ENCODE results near the gene GALNS. TPM values are rescaled to one million over a fixed set of nuclear protein-coding genes. Genes with fewer than 3 reads are reported as not detected.

The GALNS gene
- total and polyA plus RNA-seq, 2 donors (not counting 3 experiments of a cell fraction or from before 2014, with no cell fraction given): 21.8 to 40.2 TPM

DNA sequence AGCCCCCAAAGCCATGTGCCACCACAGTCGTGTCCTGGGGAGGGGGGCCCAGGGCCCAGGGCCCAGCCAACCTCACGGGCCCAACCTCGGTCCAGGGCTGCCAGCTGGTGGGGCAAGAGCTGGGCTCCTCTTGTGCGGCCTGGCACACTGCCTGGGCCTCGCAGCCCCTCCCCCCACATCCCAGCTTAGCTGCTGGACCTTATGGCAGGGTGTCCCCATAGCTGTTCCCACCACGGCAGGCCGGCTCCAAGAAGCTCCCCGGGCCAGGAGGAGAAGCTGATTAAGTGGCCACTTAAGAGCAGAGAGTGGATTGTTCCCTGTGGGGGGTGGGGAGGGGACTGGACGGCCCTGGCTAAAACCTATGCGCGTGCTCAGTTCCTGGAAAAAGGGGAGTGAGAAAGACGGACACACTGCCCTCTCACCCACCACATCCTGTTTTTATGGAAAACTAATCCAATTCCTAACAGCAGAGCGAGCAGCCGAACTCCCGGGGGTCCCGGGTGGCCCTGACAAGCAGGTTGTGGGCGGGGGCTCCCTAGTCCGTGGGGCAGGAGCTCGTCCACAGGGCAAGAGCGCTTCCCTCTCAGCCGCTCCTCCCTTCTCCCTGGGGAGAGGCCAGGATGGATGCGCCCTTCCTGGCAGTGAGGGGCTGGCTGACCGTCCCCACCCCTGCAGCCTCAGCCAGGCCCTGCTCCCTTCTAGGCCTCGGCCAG, 88.5 kb downstream of the GALNS start:
- Histone ChIP-seq H3K4me3 (replicated peaks in 1 of 3; ENCODE audit: insufficient read depth in 1 of 3, low read depth in 1 of 3, low read length in 3 of 3) (no peak overlapping the region), H3K9me1 (replicated peaks; ENCODE audit: control insufficient read depth, extremely low read depth, insufficient read depth, low read length) (no peaks in the 10 kb centered on the region), H3K79me2 (ENCODE audit: control insufficient read depth, insufficient read depth, low read length) (peaks cover 93% of the 10 kb centered on the region), H3K4me2 (ENCODE audit: insufficient read depth, low read length) (peak overlapping the region; percentile 8), H2AFZ (ENCODE audit: low read depth, low read length) (no peak overlapping the region), H4K20me1 (replicated peaks; ENCODE audit: control insufficient read depth, extremely low read depth, insufficient read depth, low read length) (no peaks in the 10 kb centered on the region), H3K4me1 (ENCODE audit: control insufficient read depth, extremely low read depth, insufficient read depth, low read length) (peaks cover 41% of the 10 kb centered on the region), H3K36me3 (ENCODE audit: control insufficient read depth in 2 of 2, extremely low read depth in 1 of 2, insufficient read depth in 2 of 2, low read length in 2 of 2) (peaks cover 0 to 6% of the 10 kb centered on the region in 2 experiments), H3K27me3 (ENCODE audit: control insufficient read depth in 2 of 2, insufficient read depth in 2 of 2, low read length in 2 of 2) (no peaks in the 10 kb centered on the region), H3K9me3 (replicated peaks; ENCODE audit: control insufficient read depth, insufficient read depth, low read length) (no peaks in the 10 kb centered on the region), H3K27ac (ENCODE audit: insufficient read depth, low read depth, low read length) (peak overlapping the region; percentile 24), H3K9ac (replicated peaks; ENCODE audit: extremely low read depth, insufficient read depth, low read length) (no peak overlapping the region)
- intact Hi-C loops (cut with micrococcal nuclease) (no loop called here), dilution Hi-C loops (cut with MboI; ENCODE audit: extremely low pct_ligation_motif_present, low sequenced_read_pairs) (no loop called here)
- TF ChIP-seq EZH2 (IDR thresholded peaks at IDR 0.05; ENCODE audit: borderline replicate concordance, low read depth, low read length, severe bottlenecking): no peak
- no peak for TF ChIP-seq POLR2AphosphoS5 (IDR thresholded peaks at IDR 0.05; ENCODE audit: insufficient read depth, low read depth, low read length)
- no peak for TF ChIP-seq GATA2 (IDR thresholded peaks at IDR 0.05; ENCODE audit: insufficient read depth, insufficient read length, low read depth, low read length)
- no peak for TF ChIP-seq FOS (IDR thresholded peaks at IDR 0.05; ENCODE audit: borderline replicate concordance, insufficient read depth, low read length)
- TF ChIP-seq, protein P1, sequence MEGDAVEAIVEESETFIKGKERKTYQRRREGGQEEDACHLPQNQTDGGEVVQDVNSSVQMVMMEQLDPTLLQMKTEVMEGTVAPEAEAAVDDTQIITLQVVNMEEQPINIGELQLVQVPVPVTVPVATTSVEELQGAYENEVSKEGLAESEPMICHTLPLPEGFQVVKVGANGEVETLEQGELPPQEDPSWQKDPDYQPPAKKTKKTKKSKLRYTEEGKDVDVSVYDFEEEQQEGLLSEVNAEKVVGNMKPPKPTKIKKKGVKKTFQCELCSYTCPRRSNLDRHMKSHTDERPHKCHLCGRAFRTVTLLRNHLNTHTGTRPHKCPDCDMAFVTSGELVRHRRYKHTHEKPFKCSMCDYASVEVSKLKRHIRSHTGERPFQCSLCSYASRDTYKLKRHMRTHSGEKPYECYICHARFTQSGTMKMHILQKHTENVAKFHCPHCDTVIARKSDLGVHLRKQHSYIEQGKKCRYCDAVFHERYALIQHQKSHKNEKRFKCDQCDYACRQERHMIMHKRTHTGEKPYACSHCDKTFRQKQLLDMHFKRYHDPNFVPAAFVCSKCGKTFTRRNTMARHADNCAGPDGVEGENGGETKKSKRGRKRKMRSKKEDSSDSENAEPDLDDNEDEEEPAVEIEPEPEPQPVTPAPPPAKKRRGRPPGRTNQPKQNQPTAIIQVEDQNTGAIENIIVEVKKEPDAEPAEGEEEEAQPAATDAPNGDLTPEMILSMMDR (IDR thresholded peaks at IDR 0.05; ENCODE audit: extremely low read depth in 1 of 2, insufficient read depth in 1 of 2, low read depth in 1 of 2, low read length in 2 of 2): no peak
- no peak for TF ChIP-seq MYC (IDR thresholded peaks at IDR 0.05; ENCODE audit: low read depth, low read length)
- TF ChIP-seq, protein P2, sequence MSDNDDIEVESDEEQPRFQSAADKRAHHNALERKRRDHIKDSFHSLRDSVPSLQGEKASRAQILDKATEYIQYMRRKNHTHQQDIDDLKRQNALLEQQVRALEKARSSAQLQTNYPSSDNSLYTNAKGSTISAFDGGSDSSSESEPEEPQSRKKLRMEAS (IDR thresholded peaks at IDR 0.05; ENCODE audit: insufficient read depth, insufficient read length): no peak
- no peak for TF ChIP-seq JUN (IDR thresholded peaks at IDR 0.05; ENCODE audit: borderline replicate concordance, insufficient read depth, insufficient read length, low read depth)
- no peak for TF ChIP-seq POLR2A (IDR thresholded peaks at IDR 0.05; ENCODE audit: low read depth, low read length)
- POLR2A ChIA-PET: interaction anchor here (0.6 to 1.4 kb wide), 2 partner anchors 17 to 676 kb away, joined by 4 to 7 read pairs; partner anchors contain the start of gene PIEZO1
- FAIRE-seq: peak; percentile 62
- DNase-seq (ENCODE audit: low read depth, low spot score): peak; percentile 84
- no TSS peak for BruUV-seq (replicated peaks)
- CTCF ChIA-PET: interaction anchor here (0.6 to 6.4 kb wide), 10 partner anchors 12 to 31 kb away, joined by 3 to 35 read pairs (median 4); partner anchors contain the start of gene PIEZO1
